ENCODE data around the gene DMD. TPM values are rescaled to one million over a fixed set of nuclear protein-coding genes. Genes with fewer than 3 reads are reported as not detected.
"Not testable (repeated sequence)": the region's sequence is repeated elsewhere in the genome, so short reads cannot be mapped to it uniquely, and the experiment has no call there.

DMD gene
- total RNA-seq, 6 experiments from 2014 or later, result 4.9 to 6.0 (median 5.5) TPM

- Mint-ChIP-seq H3K4me3 (no peak overlapping the region), H3K9me3 (peaks cover 14% of the 10 kb centered on the region), H3K36me3 (ENCODE audit: low read depth) (no peaks in the 10 kb centered on the region), H3K27ac (no peak overlapping the region), H3K4me1 (ENCODE audit: low read depth) (no peaks in the 10 kb centered on the region), H3K27me3 (ENCODE audit: insufficient read depth) (no peaks in the 10 kb centered on the region)
- no peak for TF ChIP-seq CTCF (IDR thresholded peaks at IDR 0.05)
- DNase-seq, result no peak
These were observed 129.0 kb downstream of the DMD start for GRCh38 chrX:33082371-33082770.

- H3K4me1 Mint-ChIP-seq (ENCODE audit: low read depth), result no peaks in the 10 kb centered on the region
- DNase-seq, result no peak
- H3K4me3 Mint-ChIP-seq, result no peak overlapping the region
- H3K9me3 Mint-ChIP-seq, result peaks cover 8% of the 10 kb centered on the region
- H3K27ac Mint-ChIP-seq, result no peak overlapping the region
- no peaks in the 10 kb centered on the region for H3K27me3 Mint-ChIP-seq (ENCODE audit: insufficient read depth)
- TF ChIP-seq CTCF (IDR thresholded peaks at IDR 0.05), result no peak
- no peaks in the 10 kb centered on the region for H3K36me3 Mint-ChIP-seq (ENCODE audit: low read depth)
These were observed 133.1 kb downstream of the DMD start for GRCh38 chrX:33078273-33078672.

GRCh38 chrX:33073660-33074059 is 137.7 kb downstream of the DMD start:
- H3K4me1 Mint-ChIP-seq (ENCODE audit: low read depth); H3K4me3 Mint-ChIP-seq; H3K9me3 Mint-ChIP-seq; H3K27ac Mint-ChIP-seq; H3K27me3 Mint-ChIP-seq (ENCODE audit: insufficient read depth); H3K36me3 Mint-ChIP-seq (ENCODE audit: low read depth); DNase-seq: not testable (repeated sequence)

- H3K27ac Mint-ChIP-seq, result no peak overlapping the region
- H3K36me3 Mint-ChIP-seq (ENCODE audit: low read depth), result no peaks in the 10 kb centered on the region
- TF ChIP-seq CTCF (IDR thresholded peaks at IDR 0.05), result no peak
- H3K4me3 Mint-ChIP-seq, result no peak overlapping the region
- H3K27me3 Mint-ChIP-seq (ENCODE audit: insufficient read depth), result no peaks in the 10 kb centered on the region
- no peak for DNase-seq
- H3K4me1 Mint-ChIP-seq (ENCODE audit: low read depth), result no peaks in the 10 kb centered on the region
- H3K9me3 Mint-ChIP-seq, result peaks cover 4% of the 10 kb centered on the region
These were observed 145.9 kb downstream of the DMD start for GRCh38 chrX:33065415-33065814.

GRCh38 chrX:33062041-33062440 is 149.3 kb downstream of the DMD start:
- Mint-ChIP-seq H3K4me3 (no peak overlapping the region), H3K27me3 (ENCODE audit: insufficient read depth) (no peaks in the 10 kb centered on the region), H3K36me3 (ENCODE audit: low read depth) (no peaks in the 10 kb centered on the region), H3K9me3 (peaks cover 11% of the 10 kb centered on the region), H3K27ac (no peak overlapping the region), H3K4me1 (ENCODE audit: low read depth) (no peaks in the 10 kb centered on the region)
- DNase-seq, result no peak
- no peak for TF ChIP-seq CTCF (IDR thresholded peaks at IDR 0.05)

- Mint-ChIP-seq H3K9me3 (peaks cover 16% of the 10 kb centered on the region), H3K27me3 (ENCODE audit: insufficient read depth) (no peaks in the 10 kb centered on the region), H3K4me1 (ENCODE audit: low read depth) (no peaks in the 10 kb centered on the region), H3K36me3 (ENCODE audit: low read depth) (no peaks in the 10 kb centered on the region), H3K27ac (no peak overlapping the region), H3K4me3 (no peak overlapping the region)
- no peak for DNase-seq
- TF ChIP-seq CTCF (IDR thresholded peaks at IDR 0.05), result no peak
These were observed 158.3 kb downstream of the DMD start for GRCh38 chrX:33053001-33053400.

Measured in HFFc6 (cell line).